ENCODE data around the gene SPATA21.
A peak's percentile ranks its signal among the peaks of the same experiment; 100 is the strongest.

Gene SPATA21

DNA sequence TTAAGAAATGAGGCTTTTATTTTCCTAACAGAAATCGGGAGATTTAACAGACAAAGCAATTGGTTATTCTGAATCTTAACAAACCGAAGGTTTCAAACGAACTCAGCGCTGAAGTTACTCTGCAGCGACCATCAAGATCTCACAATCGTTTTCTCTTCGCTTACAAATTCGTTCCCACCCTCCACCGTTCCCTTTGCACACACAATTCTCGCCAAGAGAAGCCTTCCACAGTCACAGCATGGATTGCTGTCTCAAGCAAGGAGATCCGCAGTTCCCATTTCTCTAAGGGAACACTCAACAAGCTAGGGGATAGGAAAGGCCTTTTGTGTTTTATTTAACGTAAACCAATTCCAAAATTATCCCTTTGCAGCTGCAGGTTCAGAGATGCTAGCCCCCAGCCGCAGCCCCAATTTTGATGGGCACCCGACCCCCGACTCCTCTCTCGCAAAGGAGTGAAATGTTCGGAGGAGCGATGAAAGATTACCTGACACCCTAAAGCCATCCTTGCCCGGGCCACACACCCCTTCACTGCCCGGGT lies 85.7 kb downstream of the SPATA21 start:
- DNase-seq = peak in 19 of 58 donors; percentile 3 to 47 (median 20)

DNA sequence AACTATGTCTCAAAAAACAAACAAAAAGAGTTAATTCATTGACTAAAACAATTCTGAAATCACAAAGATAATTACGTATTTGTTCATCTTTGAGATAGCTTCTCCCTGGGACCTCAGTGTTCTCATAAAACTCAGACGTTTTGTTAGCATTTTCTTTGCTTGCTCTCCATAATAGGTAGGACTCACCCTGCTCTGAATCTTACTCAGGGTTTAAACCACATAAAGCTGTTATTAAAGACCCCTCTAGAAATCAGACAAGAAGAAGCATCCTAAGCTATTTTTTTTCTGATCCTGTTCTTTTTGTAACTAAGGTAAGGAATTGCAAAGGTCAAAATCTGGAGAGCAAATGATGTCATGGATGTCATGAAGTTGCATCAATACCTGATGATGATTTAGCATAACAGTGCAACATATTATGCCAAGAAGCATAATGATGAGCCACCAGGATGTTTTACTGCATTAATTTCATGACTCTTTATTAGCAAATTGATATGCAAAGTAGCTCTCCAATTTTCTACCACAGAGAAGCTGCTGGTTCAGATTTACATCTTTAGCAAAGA lies 87.3 kb downstream of the SPATA21 start:
- no peak for DNase-seq

All from anterior cingulate cortex (tissue), 58 donors.